Pancreas (tissue), 10 donors: Measurements from ENCODE around the gene CLCN1. TPM values are rescaled to one million over a fixed set of nuclear protein-coding genes. Genes with fewer than 3 reads are reported as not detected.
A peak's percentile ranks its signal among the peaks of the same experiment; 100 is the strongest.

Experiments used
- ATAC-seq, 4 donors: fragments of 200-7000 bp; cut with Tn5 transposase; one replicate each; pipeline versions ENCODE4 v1.8.0 to v1.9.1; 2020; ENCODE audit warnings: mild to moderate bottlenecking in 4 of 4, moderate library complexity in 4 of 4
- DNase-seq, 6 donors: peaks; one replicate each; pipeline ENCODE4 v3.0.0-alpha.2; 2020
- FAIRE-seq: peaks from 2 replicates; lab custom pipeline; 2012; peaks lifted over from hg19 to GRCh38; lab: Jason Lieb, UNC
- H3K27ac ChIP-seq, 4 donors: fragments of 200-600 bp; sonication (generic); 1 replicate in 3 of 4; 2 replicates in 1 of 4; pipeline versions ENCODE4 v1.5.0 to v1.8.0; 2020
- H3K27me3 ChIP-seq, 4 donors: fragments of 200-600 bp; one replicate each; pipeline ENCODE4 v1.8.0; 2021
- H3K36me3 ChIP-seq, 3 donors: fragments of 200-600 bp; sonication (generic) in 1 of 3; one replicate each; pipeline versions ENCODE4 v1.5.0 to v1.8.0; 2020 to 2021
- H3K4me1 ChIP-seq, 3 donors: fragments of 200-600 bp; one replicate each; pipeline ENCODE4 v1.8.0; 2021
- H3K4me3 ChIP-seq, 4 donors: fragments of 200-600 bp; sonication (generic) in 2 of 4; one replicate each; pipeline versions ENCODE4 v1.5.0 to v1.8.0; 2020 to 2021
- H3K9me3 ChIP-seq, 4 donors: fragments of 200-600 bp; one replicate each; pipeline ENCODE4 v1.8.0; 2021
- CTCF ChIP-seq, 4 donors: fragments of 200-600 bp; sonication (generic) in 3 of 4; IDR thresholded peaks; one replicate each; pipeline versions ENCODE4 v1.5.0 to v1.8.0; 2021; ENCODE audit warnings: antibody characterized with exemption in 4 of 4
- WGBS, 2 donors: extraction: QIAGEN DNeasy Blood & Tissue Kit; methylation state at CpG; one replicate each; pipeline ENCODE4 v1.1.7; 2013; 5-methylcytosine and 5-hydroxymethylcytosine counted together
- intact Hi-C, 3 donors: fragments of 100-400 bp; cut with DNase I; formaldehyde crosslinking; loops; one replicate each; pipeline versions ENCODE4 v1.11.1 to v1.14.2; 2022
- polyA plus RNA-seq, 2 donors: library from polyadenylated mRNA; stranded (reverse); fragments of 200-250 nt; gene quantifications; one replicate each; pipeline ENCODE4 v1.2.3, GENCODE V29; 2013
- total RNA-seq, 6 donors: library from RNA; stranded (reverse); fragmentation: NEBNext Ultra II Directional in 4 of 6; extraction: Animal tissue kit (Norgen Biotek cat#: 25700) in 4 of 6; gene quantifications; one replicate each; pipeline versions ENCODE4 v1.2.1 to v1.2.4, GENCODE V29; 2021 to 2023
- donor health status: healthy with polysubstance abuse.
- donor health status: DM: no; HTN: no; CAD: no; lungs with moderate emphysema.
- donor health status: DM: no; HTN: no; CAD: no.
- donor health status: control.
- donor health status: control.
- donor health status: Bipolar disorder and iron deficiency.
- donor health status: DM: yes; HTN: yes; CAD: no.
- donor health status: DM: no; HTN: no; CAD: no.
- donor health status: DM: no; HTN: no; CAD: no.
- donor health status: DM: yes; HTN: yes; CAD: no.

The CLCN1 gene
- total and polyA plus RNA-seq, 8 donors, result 0.05 to 0.06 TPM; not detected in 6

- Histone ChIP-seq H3K27ac (no peak overlapping the region), H3K27me3 (no peaks in the 10 kb centered on the region), H3K4me1 (peaks cover 0 to 7% (median 0%) of the 10 kb centered on the region in 3 donors), H3K36me3 (peaks cover 3 to 65% (median 36%) of the 10 kb centered on the region in 3 donors), H3K4me3 (no peak overlapping the region), H3K9me3 (no peaks in the 10 kb centered on the region)
- TF ChIP-seq CTCF (IDR thresholded peaks at IDR 0.05), result no peak
- 62 to 63% methylated on average over 2 of the region's 2 CpGs for WGBS, 2 donors
- intact Hi-C loops, result no loop called here
- DNase-seq (no peak), FAIRE-seq (no peak), ATAC-seq (no peak)
Measured at GRCh38 chr7:143296686-143297085, 19.2 kb upstream of the CLCN1 start.

- ATAC-seq (no peak), DNase-seq (no peak), FAIRE-seq (no peak)
- Histone ChIP-seq H3K27ac (no peak overlapping the region), H3K4me3 (no peak overlapping the region), H3K27me3 (no peaks in the 10 kb centered on the region), H3K36me3 (peaks cover 2 to 63% (median 19%) of the 10 kb centered on the region in 3 donors), H3K4me1 (peaks cover 0 to 7% (median 0%) of the 10 kb centered on the region in 3 donors), H3K9me3 (no peaks in the 10 kb centered on the region)
- no peak for TF ChIP-seq CTCF (IDR thresholded peaks at IDR 0.05)
- WGBS, 2 donors, result 83 to 91% methylated on average over 2 of the region's 2 CpGs
- intact Hi-C loops, result no loop called here
Measured at GRCh38 chr7:143299346-143299745, 16.6 kb upstream of the CLCN1 start.

GRCh38 chr7:143299840-143300239 lies 16.1 kb upstream of the CLCN1 start:
- H3K4me3 ChIP-seq, result no peak overlapping the region
- intact Hi-C loops, result loop anchor here in 2 of 3 donors (10.0 kb wide), 1 partner anchor 55 kb away; no protein-coding TSS in a partner anchor
- peak in 3 of 6 donors; percentile 33 to 55 (median 53) for DNase-seq
- FAIRE-seq, result no peak
- no peak overlapping the region for H3K27ac ChIP-seq
- TF ChIP-seq CTCF (IDR thresholded peaks at IDR 0.05), result peak; percentile 18 to 54 (median 49)
- H3K27me3 ChIP-seq, result no peaks in the 10 kb centered on the region
- 58 to 59% methylated on average over 8 of the region's 8 CpGs for WGBS, 2 donors
- ATAC-seq, result peak in 3 of 4 donors; percentile 83 to 90 (median 86)
- peaks cover 0 to 63% (median 19%) of the 10 kb centered on the region in 3 donors for H3K36me3 ChIP-seq
- no peaks in the 10 kb centered on the region for H3K9me3 ChIP-seq
- H3K4me1 ChIP-seq, result peaks cover 0 to 7% (median 0%) of the 10 kb centered on the region in 3 donors

- DNase-seq (no peak), ATAC-seq (peak in 1 of 4 donors; percentile 28), FAIRE-seq (no peak)
- intact Hi-C loops, result loop anchor here in 2 of 3 donors (10.0 kb wide), 1 partner anchor 56 kb away; no protein-coding TSS in a partner anchor
- Histone ChIP-seq H3K9me3 (no peaks in the 10 kb centered on the region), H3K36me3 (peaks cover 0 to 51% (median 20%) of the 10 kb centered on the region in 3 donors), H3K4me1 (peaks cover 0 to 1% (median 0%) of the 10 kb centered on the region in 3 donors), H3K27ac (no peak overlapping the region), H3K27me3 (no peaks in the 10 kb centered on the region), H3K4me3 (no peak overlapping the region)
- TF ChIP-seq CTCF (IDR thresholded peaks at IDR 0.05), result no peak
- 75 to 79% methylated on average over 8 of the region's 8 CpGs for WGBS, 2 donors
Measured at GRCh38 chr7:143300959-143301935, 14.7 kb upstream of the CLCN1 start.
